Adrenal gland (tissue), 5 donors: ENCODE data around the gene KIF16B.

Experiments
- CTCF ChIP-seq, 6 experiments: fragments of 450-650 bp in 4 of 6; fragments of 200-600 bp in 2 of 6; sonication (generic) in 1 of 6; IDR thresholded peaks; 1 replicate in 5 of 6; 2 replicates in 1 of 6; pipeline versions ENCODE4 v1.5.1 to v1.8.0; 2016 to 2021; ENCODE audit warnings: antibody characterized with exemption in 6 of 6, mild to moderate bottlenecking in 2 of 6, moderate library complexity in 1 of 6
- POLR2A ChIP-seq, 2 donors: fragments of 450-650 bp; IDR thresholded peaks; one replicate each; pipeline ENCODE4 v1.6.1; 2017; ENCODE audit warnings: antibody characterized with exemption in 2 of 2, mild to moderate bottlenecking in 2 of 2, moderate library complexity in 1 of 2
- donor health status: DM: no; HTN: no; CAD: no.

GRCh38 chr20:16283978-16284377 lies 289.3 kb downstream of the KIF16B start:
- TF ChIP-seq POLR2A (IDR thresholded peaks at IDR 0.05) (no peak), CTCF (IDR thresholded peaks at IDR 0.05) (no peak)
